Mesodermal cell (in vitro differentiated cells): ENCODE results near the gene B4GAT1.
A peak's percentile ranks its signal among the peaks of the same experiment; 100 is the strongest.

Experiments
- H3K27ac ChIP-seq: 2 replicates; pipeline ENCODE4 v1.7.0; 2013; ENCODE audit warnings: mild to moderate bottlenecking, low read depth, low read length, moderate library complexity; ENCODE audit not compliant: severe bottlenecking
- H3K36me3 ChIP-seq: 2 replicates; pipeline ENCODE4 v1.7.1; 2013; ENCODE audit warnings: mild to moderate bottlenecking, low read length, moderate library complexity; ENCODE audit not compliant: control insufficient read depth, insufficient read depth
- H3K4me1 ChIP-seq: one replicate; pipeline ENCODE4 v1.7.1; 2013; ENCODE audit warnings: mild to moderate bottlenecking, low read length; ENCODE audit not compliant: insufficient read depth, control insufficient read depth, poor library complexity, severe bottlenecking
- H3K4me3 ChIP-seq: 2 replicates; pipeline ENCODE4 v1.7.0; 2013; ENCODE audit warnings: low read length, control low read depth, mild to moderate bottlenecking; ENCODE audit not compliant: insufficient read depth, poor library complexity, severe bottlenecking; ENCODE audit errors: extremely low read depth
- H3K9me3 ChIP-seq: 2 replicates; pipeline ENCODE4 v1.7.1; 2013; ENCODE audit warnings: mild to moderate bottlenecking, low read length, moderate library complexity; ENCODE audit not compliant: control insufficient read depth
- WGBS, 2 experiments: methylation state at CpG; one replicate each; pipeline ENCODE4 v1.1.5; 2013; ENCODE audit warnings: missing lambda C conversion rate in 2 of 2; ENCODE audit not compliant: insufficient coverage in 2 of 2; 5-methylcytosine and 5-hydroxymethylcytosine counted together

B4GAT1 gene

GRCh38 chr11:66341502-66342126 is 5.8 kb downstream of the B4GAT1 start:
- 95 to 97% methylated on average over 9 to 16 of the region's 21 CpGs for WGBS, 2 experiments
- Histone ChIP-seq H3K9me3 (no peaks in the 10 kb centered on the region), H3K4me3 (no peak overlapping the region), H3K27ac (no peak overlapping the region), H3K36me3 (peaks cover 61% of the 10 kb centered on the region), H3K4me1 (peaks cover 32% of the 10 kb centered on the region)

- no peaks in the 10 kb centered on the region for H3K9me3 ChIP-seq
- H3K27ac ChIP-seq = no peak overlapping the region
- 98 to 99% methylated on average over 21 to 26 of the region's 28 CpGs for WGBS, 2 experiments
- H3K36me3 ChIP-seq = peaks cover 61% of the 10 kb centered on the region
- H3K4me3 ChIP-seq = no peak overlapping the region
- H3K4me1 ChIP-seq = peaks cover 28% of the 10 kb centered on the region
These were observed 6.6 kb downstream of the B4GAT1 start for GRCh38 chr11:66340596-66341501.

GRCh38 chr11:66339686-66340483 is 7.5 kb downstream of the B4GAT1 start:
- Histone ChIP-seq H3K27ac (no peak overlapping the region), H3K4me3 (no peak overlapping the region), H3K36me3 (peaks cover 61% of the 10 kb centered on the region), H3K4me1 (peaks cover 26% of the 10 kb centered on the region), H3K9me3 (no peaks in the 10 kb centered on the region)
- 90% methylated on average over 11 to 13 of the region's 14 CpGs for WGBS, 2 experiments

- peaks cover 29% of the 10 kb centered on the region for H3K4me1 ChIP-seq
- no peaks in the 10 kb centered on the region for H3K9me3 ChIP-seq
- H3K36me3 ChIP-seq = peaks cover 63% of the 10 kb centered on the region
- no peak overlapping the region for H3K27ac ChIP-seq
- no peak overlapping the region for H3K4me3 ChIP-seq
- WGBS, 2 experiments = 91 to 96% methylated on average over 6 of the region's 6 CpGs
These were observed 8.2 kb downstream of the B4GAT1 start for GRCh38 chr11:66339162-66339675.

GRCh38 chr11:66338276-66339161 is 8.9 kb downstream of the B4GAT1 start:
- Histone ChIP-seq H3K27ac (no peak overlapping the region), H3K4me3 (no peak overlapping the region), H3K36me3 (peaks cover 68% of the 10 kb centered on the region), H3K9me3 (no peaks in the 10 kb centered on the region), H3K4me1 (peaks cover 27% of the 10 kb centered on the region)
- WGBS, 2 experiments = 86 to 94% methylated on average over 9 to 16 of the region's 17 CpGs

- Histone ChIP-seq H3K9me3 (no peaks in the 10 kb centered on the region), H3K27ac (peak overlapping the region; percentile 92), H3K36me3 (peaks cover 70% of the 10 kb centered on the region), H3K4me1 (peaks cover 27% of the 10 kb centered on the region), H3K4me3 (no peak overlapping the region)
- 81 to 89% methylated on average over 13 of the region's 18 CpGs for WGBS, 2 experiments
These were observed 10.1 kb downstream of the B4GAT1 start for GRCh38 chr11:66337103-66337899.

- peaks cover 27% of the 10 kb centered on the region for H3K4me1 ChIP-seq
- H3K27ac ChIP-seq = peak within 1 kb of the TSS; percentile 92
- 13 to 14% methylated on average over 21 to 22 of the region's 22 CpGs for WGBS, 2 experiments
These were observed 11.0 kb downstream of the B4GAT1 start, which contains the start of gene RIN1 for GRCh38 chr11:66336234-66337102. Gene RIN1 (minus strand): TSS chr11:66336434. CDS start chr11:66336402, 32 bp downstream.

GRCh38 chr11:66335531-66336233 is 11.7 kb downstream of the B4GAT1 start:
- Histone ChIP-seq H3K4me3 (peak overlapping the region; percentile 67), H3K9me3 (no peaks in the 10 kb centered on the region), H3K4me1 (peaks cover 27% of the 10 kb centered on the region), H3K27ac (peak overlapping the region; percentile 92), H3K36me3 (peaks cover 68% of the 10 kb centered on the region)
- WGBS, 2 experiments = 17 to 19% methylated on average over 18 to 21 of the region's 35 CpGs

More at GRCh38 chr11:66336234-66337102, 11.0 kb downstream of the B4GAT1 start, which contains the start of gene RIN1:
- Histone ChIP-seq H3K36me3 (peaks cover 69% of the 10 kb centered on the region), H3K4me3 (peak within 1 kb of the TSS; percentile 67), H3K9me3 (no peaks in the 10 kb centered on the region)
